Smooth muscle cell of the brain vasculature (primary cell): ENCODE measurements around the gene KIF1A.

Experiments
- DNase-seq: peaks from one replicate; pipeline ENCODE4 v3.0.0-alpha.2; 2012; ENCODE audit warnings: low read depth, low spot score

KIF1A gene

GRCh38 chr2:240720686-240721595, 99.1 kb downstream of the KIF1A start:
- DNase-seq, result no peak

- no peak for DNase-seq
These were observed 100.1 kb downstream of the KIF1A start for GRCh38 chr2:240719676-240720545.

- DNase-seq, result no peak
These were observed 101.0 kb downstream of the KIF1A start for GRCh38 chr2:240718896-240719490.

GRCh38 chr2:240717681-240718581, 102.1 kb downstream of the KIF1A start:
- no peak for DNase-seq

GRCh38 chr2:240717181-240717641, 102.8 kb downstream of the KIF1A start:
- no peak for DNase-seq

GRCh38 chr2:240716130-240716798, 103.8 kb downstream of the KIF1A start:
- no peak for DNase-seq

- no peak for DNase-seq
These were observed 105.0 kb downstream of the KIF1A start for GRCh38 chr2:240714747-240715725.

GRCh38 chr2:240713928-240714746, 105.9 kb downstream of the KIF1A start:
- DNase-seq, result no peak

- no peak for DNase-seq
These were observed 106.7 kb downstream of the KIF1A start for GRCh38 chr2:240713071-240713927.

GRCh38 chr2:240712121-240712520, 107.9 kb downstream of the KIF1A start:
- DNase-seq, result no peak

- DNase-seq, result no peak
These were observed 108.3 kb downstream of the KIF1A start for GRCh38 chr2:240711701-240712100.

GRCh38 chr2:240711296-240711695, 108.7 kb downstream of the KIF1A start:
- DNase-seq, result no peak

GRCh38 chr2:240708457-240708856, 111.6 kb downstream of the KIF1A start:
- DNase-seq, result no peak

GRCh38 chr2:240707821-240708220, 112.2 kb downstream of the KIF1A start:
- no peak for DNase-seq

GRCh38 chr2:240707043-240707756, 112.8 kb downstream of the KIF1A start:
- DNase-seq, result no peak

GRCh38 chr2:240705204-240705791, 114.7 kb downstream of the KIF1A start:
- no peak for DNase-seq
